ENCODE data around the gene C2orf15. TPM values are rescaled to one million over a fixed set of nuclear protein-coding genes. Genes with fewer than 3 reads are reported as not detected.
"Not testable (repeated sequence)": the region's sequence is repeated elsewhere in the genome, so short reads cannot be mapped to it uniquely, and the experiment has no call there.

Gene C2orf15
- total RNA-seq, 1 donor from 2014 or later: 1.5 TPM

DNA sequence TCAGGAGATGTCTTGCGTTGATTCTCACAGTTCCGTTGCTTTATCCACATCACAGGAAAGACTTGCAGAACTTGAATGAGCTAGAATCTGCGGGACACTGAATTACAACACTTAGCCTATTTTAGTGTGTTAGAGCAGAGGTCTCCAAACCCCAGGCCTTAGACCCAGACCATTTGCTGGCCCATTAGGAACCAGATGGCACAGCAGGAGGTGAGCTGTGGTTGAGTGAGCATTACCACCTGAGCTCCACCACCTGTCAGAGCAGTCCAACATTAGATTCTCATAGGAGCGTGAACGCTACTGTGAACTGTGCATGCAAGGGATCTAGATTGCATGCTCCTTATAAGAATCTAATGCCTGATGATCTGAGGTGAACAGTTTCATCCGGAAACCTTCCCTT, 43.3 kb downstream of the C2orf15 start:
- peaks cover 24% of the 10 kb centered on the region for H3K36me3 ChIP-seq
- no peak overlapping the region for H3K4me3 ChIP-seq
- ATAC-seq (no peak), DNase-seq (no peak)
- intact Hi-C loops (cut with DNase I): no loop called here
- no peaks in the 10 kb centered on the region for H3K9me3 ChIP-seq
- no peaks in the 10 kb centered on the region for H3K27me3 ChIP-seq (ENCODE audit: low read depth)
- H3K4me1 ChIP-seq: peaks cover 25% of the 10 kb centered on the region
- no peak overlapping the region for H3K27ac ChIP-seq
- TF ChIP-seq, protein P1, sequence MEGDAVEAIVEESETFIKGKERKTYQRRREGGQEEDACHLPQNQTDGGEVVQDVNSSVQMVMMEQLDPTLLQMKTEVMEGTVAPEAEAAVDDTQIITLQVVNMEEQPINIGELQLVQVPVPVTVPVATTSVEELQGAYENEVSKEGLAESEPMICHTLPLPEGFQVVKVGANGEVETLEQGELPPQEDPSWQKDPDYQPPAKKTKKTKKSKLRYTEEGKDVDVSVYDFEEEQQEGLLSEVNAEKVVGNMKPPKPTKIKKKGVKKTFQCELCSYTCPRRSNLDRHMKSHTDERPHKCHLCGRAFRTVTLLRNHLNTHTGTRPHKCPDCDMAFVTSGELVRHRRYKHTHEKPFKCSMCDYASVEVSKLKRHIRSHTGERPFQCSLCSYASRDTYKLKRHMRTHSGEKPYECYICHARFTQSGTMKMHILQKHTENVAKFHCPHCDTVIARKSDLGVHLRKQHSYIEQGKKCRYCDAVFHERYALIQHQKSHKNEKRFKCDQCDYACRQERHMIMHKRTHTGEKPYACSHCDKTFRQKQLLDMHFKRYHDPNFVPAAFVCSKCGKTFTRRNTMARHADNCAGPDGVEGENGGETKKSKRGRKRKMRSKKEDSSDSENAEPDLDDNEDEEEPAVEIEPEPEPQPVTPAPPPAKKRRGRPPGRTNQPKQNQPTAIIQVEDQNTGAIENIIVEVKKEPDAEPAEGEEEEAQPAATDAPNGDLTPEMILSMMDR (IDR thresholded peaks at IDR 0.05): no peak

DNA sequence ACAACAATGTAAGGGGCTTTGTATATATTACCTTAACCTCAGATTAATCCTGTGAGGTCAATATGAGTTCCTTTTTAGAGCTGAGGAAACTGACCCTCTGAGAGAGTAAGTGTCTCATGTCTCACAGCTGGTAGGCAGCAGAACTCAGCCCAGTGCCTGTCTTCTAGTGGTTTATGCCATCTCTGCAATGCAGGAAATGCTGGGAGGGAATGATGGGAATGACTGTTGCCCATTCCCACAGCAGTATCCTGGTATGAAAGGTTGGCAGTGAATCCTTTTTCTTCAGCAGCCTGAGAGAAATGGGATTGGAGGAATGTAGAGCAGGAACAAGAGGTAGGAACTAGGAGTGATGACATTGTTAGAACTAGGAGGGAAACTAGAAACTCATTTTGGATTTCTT, 45.5 kb downstream of the C2orf15 start:
- TF ChIP-seq, protein P1 (IDR thresholded peaks at IDR 0.05): no peak
- Histone ChIP-seq H3K27me3 (ENCODE audit: low read depth) (no peaks in the 10 kb centered on the region), H3K36me3 (peaks cover 44% of the 10 kb centered on the region), H3K27ac (no peak overlapping the region), H3K9me3 (no peaks in the 10 kb centered on the region), H3K4me3 (no peak overlapping the region), H3K4me1 (peaks cover 11% of the 10 kb centered on the region)
- ATAC-seq: no peak
- no peak for DNase-seq
- intact Hi-C loops (cut with DNase I): no loop called here

DNA sequence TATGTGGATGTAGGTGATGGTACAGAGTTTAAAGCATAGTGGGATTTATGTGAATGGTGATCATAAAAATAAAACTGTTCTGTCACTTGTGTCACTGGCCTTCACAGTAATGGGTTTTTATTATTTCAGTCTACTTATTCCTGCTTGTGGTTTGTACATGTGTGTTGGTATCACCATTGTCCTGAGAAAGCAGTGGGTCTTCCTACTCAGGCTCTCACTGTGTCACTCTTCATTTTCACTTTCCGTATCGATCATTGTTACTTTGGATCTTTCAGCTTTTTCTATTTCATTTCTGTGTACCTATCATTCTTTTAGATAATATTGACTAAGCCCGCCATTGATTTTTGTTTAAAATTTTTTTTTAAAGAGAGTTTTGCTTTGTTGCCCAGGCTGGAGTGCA, 46.9 kb downstream of the C2orf15 start:
- H3K9me3 ChIP-seq: no peaks in the 10 kb centered on the region
- H3K36me3 ChIP-seq: peaks cover 48% of the 10 kb centered on the region
- TF ChIP-seq, protein P1 (IDR thresholded peaks at IDR 0.05): no peak
- intact Hi-C loops (cut with DNase I): no loop called here
- ATAC-seq: no peak
- H3K4me3 ChIP-seq: no peak overlapping the region
- no peak for DNase-seq
- H3K27me3 ChIP-seq (ENCODE audit: low read depth): no peaks in the 10 kb centered on the region
- H3K27ac ChIP-seq: no peak overlapping the region
- H3K4me1 ChIP-seq: no peaks in the 10 kb centered on the region

DNA sequence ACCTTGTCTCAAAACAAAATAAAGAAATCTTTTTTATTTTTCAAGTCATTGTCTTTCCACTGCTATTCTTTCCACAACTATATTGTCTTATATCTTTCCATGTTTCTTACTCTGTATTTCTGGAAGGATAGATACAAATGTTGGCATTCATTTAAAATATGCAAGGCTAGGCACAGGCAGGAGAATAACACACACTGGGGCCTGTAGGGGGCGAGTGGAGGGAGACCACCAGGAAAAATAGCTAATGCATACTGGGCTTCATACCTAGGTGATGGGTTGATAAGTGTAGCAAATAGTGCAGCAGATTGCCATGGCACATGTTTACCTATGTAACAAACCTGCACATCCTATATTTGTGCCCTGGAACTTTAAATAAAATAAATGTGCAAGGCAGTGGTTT, 49.0 kb downstream of the C2orf15 start:
- peaks cover 67% of the 10 kb centered on the region for H3K36me3 ChIP-seq
- H3K4me1 ChIP-seq: no peaks in the 10 kb centered on the region
- DNase-seq (no peak), ATAC-seq (no peak)
- H3K27ac ChIP-seq: no peak overlapping the region
- H3K9me3 ChIP-seq: no peaks in the 10 kb centered on the region
- H3K27me3 ChIP-seq (ENCODE audit: low read depth): no peaks in the 10 kb centered on the region
- intact Hi-C loops (cut with DNase I): no loop called here
- TF ChIP-seq, protein P1 (IDR thresholded peaks at IDR 0.05): no peak
- H3K4me3 ChIP-seq: no peak overlapping the region

DNA sequence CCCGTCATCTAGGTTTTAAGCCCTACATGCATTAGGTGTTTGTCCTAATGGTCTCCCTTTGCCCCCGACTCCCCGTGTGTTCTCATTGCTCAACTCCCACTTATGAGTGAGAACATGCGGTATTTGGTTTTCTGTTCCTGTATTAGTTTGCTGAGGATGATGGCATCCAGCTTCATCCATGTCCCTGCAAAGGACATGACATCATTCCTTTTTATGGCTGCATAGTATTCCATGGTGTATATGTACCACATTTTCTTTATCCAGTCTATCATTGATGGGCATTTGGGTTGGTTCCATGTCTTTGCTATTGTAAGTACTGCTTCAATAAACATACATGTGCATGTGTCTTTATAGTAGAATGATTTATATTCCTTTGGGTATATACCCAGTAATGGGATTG, 50.9 kb downstream of the C2orf15 start:
- H3K4me1 ChIP-seq; DNase-seq; ATAC-seq; H3K27me3 ChIP-seq (ENCODE audit: low read depth); H3K4me3 ChIP-seq; intact Hi-C loops (cut with DNase I); H3K27ac ChIP-seq; H3K9me3 ChIP-seq: not testable (repeated sequence)
- peaks cover 79% of the 10 kb centered on the region for H3K36me3 ChIP-seq

DNA sequence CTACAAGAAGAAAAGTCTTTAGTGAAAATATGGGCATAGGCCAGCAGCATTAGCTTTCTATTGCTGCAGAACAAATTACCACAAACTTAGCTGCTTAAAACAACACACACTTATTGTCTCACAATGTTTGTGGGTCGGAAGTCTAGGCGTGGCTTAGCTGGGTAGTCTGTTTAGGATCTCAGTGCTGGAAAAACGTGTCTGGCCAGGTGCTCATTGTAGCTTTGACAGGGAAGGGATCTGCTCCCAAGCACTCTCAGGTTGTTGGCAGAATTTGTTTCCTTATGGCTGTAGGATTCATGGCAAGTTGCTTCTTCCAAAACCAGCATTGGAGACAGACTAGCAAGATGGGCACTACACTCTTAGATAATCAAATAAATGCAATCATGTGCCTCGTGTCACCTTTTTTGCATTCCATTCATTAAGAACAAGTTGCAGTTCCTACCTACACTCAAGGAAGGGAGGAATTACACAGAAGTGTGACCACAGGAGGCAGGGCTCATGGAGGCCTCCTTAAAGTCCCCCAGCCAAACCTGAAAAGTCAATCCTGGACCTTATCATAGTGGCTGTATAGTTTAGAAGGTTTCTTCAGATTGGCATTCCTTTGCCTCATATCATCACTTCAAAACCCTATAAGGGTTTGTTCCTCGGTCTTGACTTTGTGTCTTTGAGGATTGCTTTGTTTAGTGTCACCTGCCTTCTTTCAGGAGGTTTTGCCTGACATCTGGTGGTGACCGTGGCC, 56.8 kb downstream of the C2orf15 start:
- Histone ChIP-seq H3K4me3 (no peak overlapping the region), H3K9me3 (no peaks in the 10 kb centered on the region), H3K36me3 (peaks cover 48% of the 10 kb centered on the region), H3K27ac (no peak overlapping the region), H3K4me1 (no peaks in the 10 kb centered on the region), H3K27me3 (ENCODE audit: low read depth) (no peaks in the 10 kb centered on the region)
- DNase-seq (no peak), ATAC-seq (peak; percentile 35 to 90)
- intact Hi-C loops (cut with DNase I): no loop called here
- TF ChIP-seq, protein P1 (IDR thresholded peaks at IDR 0.05): no peak
